Astrocyte (in vitro differentiated cells and primary cell): ENCODE results near the gene NHLRC4. TPM values are rescaled to one million over a fixed set of nuclear protein-coding genes. Genes with fewer than 3 reads are reported as not detected.
A peak's percentile ranks its signal among the peaks of the same experiment; 100 is the strongest.

Source experiments
- DNase-seq: peaks from one replicate; pipeline ENCODE4 v3.0.0-alpha.2; 2010; ENCODE audit warnings: low read depth
- FAIRE-seq: peaks from 2 replicates; lab custom pipeline; 2011; peaks lifted over from hg19 to GRCh38; lab: Jason Lieb, UNC
- H2AFZ ChIP-seq: 2 replicates; pipeline ENCODE4 v1.6.0; 2012; ENCODE audit warnings: low read depth, low read length, inconsistent platforms
- H3K27ac ChIP-seq: 2 replicates; pipeline ENCODE4 v1.5.1; 2011; ENCODE audit warnings: low read depth, low read length, inconsistent platforms
- H3K27me3 ChIP-seq: 2 replicates; pipeline ENCODE4 v1.6.0; 2011; ENCODE audit warnings: low read length, inconsistent platforms; ENCODE audit not compliant: insufficient read depth
- H3K36me3 ChIP-seq: 2 replicates; pipeline ENCODE4 v1.5.1; 2011; ENCODE audit warnings: low read length, inconsistent platforms; ENCODE audit not compliant: insufficient read depth
- H3K4me1 ChIP-seq: 2 replicates; pipeline ENCODE4 v1.5.1; 2011; ENCODE audit warnings: low read length, inconsistent platforms; ENCODE audit not compliant: insufficient read depth
- H3K4me2 ChIP-seq: 2 replicates; pipeline ENCODE4 v1.6.0; 2012; ENCODE audit warnings: low read length, inconsistent platforms
- H3K4me3 ChIP-seq: 2 replicates; pipeline ENCODE4 v1.5.1; 2011; ENCODE audit warnings: low read depth, mild to moderate bottlenecking, low read length, inconsistent platforms; ENCODE audit not compliant: insufficient read depth
- H3K79me2 ChIP-seq: 2 replicates; pipeline ENCODE4 v1.6.0; 2012; ENCODE audit warnings: mild to moderate bottlenecking, low read length, inconsistent platforms; ENCODE audit not compliant: insufficient read depth
- H3K9ac ChIP-seq: 2 replicates; pipeline ENCODE4 v1.6.0; 2012; ENCODE audit warnings: mild to moderate bottlenecking, low read length, inconsistent platforms
- H3K9me3 ChIP-seq: 2 replicates; pipeline ENCODE4 v1.5.1; 2012; ENCODE audit warnings: low read depth, mild to moderate bottlenecking, low read length, inconsistent platforms; ENCODE audit not compliant: insufficient read depth
- H4K20me1 ChIP-seq: 2 replicates; pipeline ENCODE4 v1.6.0; 2012; ENCODE audit warnings: low read length, inconsistent platforms; ENCODE audit not compliant: insufficient read depth
- H3K27ac Mint-ChIP-seq: one replicate; pipeline ENCODE4 v1.8.0; 2021; ENCODE audit warnings: mild to moderate bottlenecking, mixed read lengths; ENCODE audit not compliant: unreplicated experiment
- H3K27me3 Mint-ChIP-seq: one replicate; pipeline ENCODE4 v1.8.0; 2021; ENCODE audit warnings: low read depth, mixed read lengths; ENCODE audit not compliant: unreplicated experiment
- H3K36me3 Mint-ChIP-seq: one replicate; pipeline ENCODE4 v1.8.0; 2021; ENCODE audit warnings: low read depth, mixed read lengths; ENCODE audit not compliant: unreplicated experiment
- H3K4me1 Mint-ChIP-seq: one replicate; pipeline ENCODE4 v1.8.0; 2021; ENCODE audit warnings: low read depth, mixed read lengths; ENCODE audit not compliant: unreplicated experiment
- H3K4me3 Mint-ChIP-seq: one replicate; pipeline ENCODE4 v1.8.0; 2021; ENCODE audit warnings: mild to moderate bottlenecking, moderate library complexity, mixed read lengths; ENCODE audit not compliant: unreplicated experiment
- H3K9me3 Mint-ChIP-seq: one replicate; pipeline ENCODE4 v1.8.0; 2021; ENCODE audit warnings: mild to moderate bottlenecking, mixed read lengths; ENCODE audit not compliant: unreplicated experiment
- CTCF ChIP-seq: IDR thresholded peaks from 2 replicates; pipeline ENCODE4 v1.5.1; 2011; ENCODE audit warnings: low read depth, mild to moderate bottlenecking, inconsistent platforms, low read length, moderate library complexity; ENCODE audit not compliant: insufficient read depth
- EZH2 ChIP-seq: IDR thresholded peaks from 2 replicates; pipeline ENCODE4 v1.6.1; 2012; ENCODE audit warnings: mild to moderate bottlenecking, low read length, inconsistent platforms; ENCODE audit not compliant: insufficient read depth
- total RNA-seq: library from RNA; stranded (reverse); gene quantifications from 2 replicates; pipeline ENCODE4 v1.2.1, GENCODE V29; 2021

Gene NHLRC4
- total RNA-seq, 1 donor from 2014 or later, result 0.73 TPM

GRCh38 chr16:578232-578869 is 11.5 kb downstream of the NHLRC4 start:
- Mint-ChIP-seq H3K36me3 (no peaks in the 10 kb centered on the region), H3K27me3 (no peaks in the 10 kb centered on the region), H3K4me3 (no peak overlapping the region), H3K9me3 (no peaks in the 10 kb centered on the region), H3K4me1 (peaks cover 5% of the 10 kb centered on the region), H3K27ac (no peak overlapping the region)
- Histone ChIP-seq H2AFZ (no peak overlapping the region), H3K4me2 (no peak overlapping the region), H3K4me1 (no peaks in the 10 kb centered on the region), H3K36me3 (peaks cover 5% of the 10 kb centered on the region), H3K79me2 (no peaks in the 10 kb centered on the region), H3K27me3 (no peaks in the 10 kb centered on the region), H4K20me1 (peaks cover 10% of the 10 kb centered on the region), H3K9ac (no peak overlapping the region), H3K27ac (no peak overlapping the region), H3K9me3 (no peaks in the 10 kb centered on the region), H3K4me3 (no peak overlapping the region)
- TF ChIP-seq CTCF, result no peak
- no peak for TF ChIP-seq EZH2
- FAIRE-seq (no peak), DNase-seq (no peak)

GRCh38 chr16:578870-579405 is 12.1 kb downstream of the NHLRC4 start:
- TF ChIP-seq EZH2 (no peak), CTCF (peak; percentile 43)
- FAIRE-seq (no peak), DNase-seq (peak; percentile 41)
- no peak overlapping the region for H3K27ac Mint-ChIP-seq
- no peak overlapping the region for H3K4me3 ChIP-seq
- H3K27me3 Mint-ChIP-seq, result no peaks in the 10 kb centered on the region
- H3K27me3 ChIP-seq, result no peaks in the 10 kb centered on the region
- H3K36me3 Mint-ChIP-seq, result no peaks in the 10 kb centered on the region
- peaks cover 5% of the 10 kb centered on the region for H3K4me1 Mint-ChIP-seq
- no peaks in the 10 kb centered on the region for H3K79me2 ChIP-seq
- H2AFZ ChIP-seq, result no peak overlapping the region
- no peak overlapping the region for H3K27ac ChIP-seq
- H3K9ac ChIP-seq, result no peak overlapping the region
- peaks cover 5% of the 10 kb centered on the region for H3K36me3 ChIP-seq
- H4K20me1 ChIP-seq, result peaks cover 6% of the 10 kb centered on the region
- H3K9me3 ChIP-seq, result no peaks in the 10 kb centered on the region
- H3K4me2 ChIP-seq, result peak overlapping the region; percentile 58
- no peak overlapping the region for H3K4me3 Mint-ChIP-seq
- no peaks in the 10 kb centered on the region for H3K9me3 Mint-ChIP-seq
- H3K4me1 ChIP-seq, result no peaks in the 10 kb centered on the region
